NT2/D1 (cell line): Measurements from ENCODE around the gene IRF2BPL.

ENCODE experiments used
- DNase-seq: peaks from one replicate; pipeline ENCODE4 v3.0.0-alpha.2; 2011; ENCODE audit warnings: low read depth, low spot score
- H3K27me3 ChIP-seq: 2 replicates; pipeline ENCODE4 v1.6.0; 2011; ENCODE audit warnings: mild to moderate bottlenecking; ENCODE audit not compliant: insufficient read length, insufficient read depth
- H3K36me3 ChIP-seq: 2 replicates; pipeline ENCODE4 v1.6.1; 2011; ENCODE audit warnings: mild to moderate bottlenecking, low read length, mixed read lengths; ENCODE audit not compliant: insufficient read depth, insufficient read length
- H3K4me1 ChIP-seq: 2 replicates; pipeline ENCODE4 v1.5.1; 2011; ENCODE audit not compliant: insufficient read depth, insufficient read length
- H3K4me3 ChIP-seq: 2 replicates; pipeline ENCODE4 v1.5.1; 2011; ENCODE audit warnings: low read depth; ENCODE audit not compliant: insufficient read length
- H3K9ac ChIP-seq: 2 replicates; pipeline ENCODE4 v1.6.0; 2011; ENCODE audit warnings: low read depth; ENCODE audit not compliant: insufficient read length
- H3K9me3 ChIP-seq: 2 replicates; pipeline ENCODE4 v1.5.1; 2011; ENCODE audit warnings: mild to moderate bottlenecking, low read length; ENCODE audit not compliant: insufficient read depth
- SUZ12 ChIP-seq: IDR thresholded peaks from 2 replicates; pipeline ENCODE4 v1.6.1; 2011; ENCODE audit not compliant: insufficient read length, insufficient read depth; ENCODE audit errors: extremely low read depth
- YY1 ChIP-seq: IDR thresholded peaks from 2 replicates; pipeline ENCODE4 v1.6.1; 2011; ENCODE audit not compliant: insufficient read length, insufficient read depth
- ZNF274 ChIP-seq: IDR thresholded peaks from 2 replicates; pipeline ENCODE4 v1.6.1; 2011; ENCODE audit warnings: mild to moderate bottlenecking, low read depth, low read length

IRF2BPL gene

DNA sequence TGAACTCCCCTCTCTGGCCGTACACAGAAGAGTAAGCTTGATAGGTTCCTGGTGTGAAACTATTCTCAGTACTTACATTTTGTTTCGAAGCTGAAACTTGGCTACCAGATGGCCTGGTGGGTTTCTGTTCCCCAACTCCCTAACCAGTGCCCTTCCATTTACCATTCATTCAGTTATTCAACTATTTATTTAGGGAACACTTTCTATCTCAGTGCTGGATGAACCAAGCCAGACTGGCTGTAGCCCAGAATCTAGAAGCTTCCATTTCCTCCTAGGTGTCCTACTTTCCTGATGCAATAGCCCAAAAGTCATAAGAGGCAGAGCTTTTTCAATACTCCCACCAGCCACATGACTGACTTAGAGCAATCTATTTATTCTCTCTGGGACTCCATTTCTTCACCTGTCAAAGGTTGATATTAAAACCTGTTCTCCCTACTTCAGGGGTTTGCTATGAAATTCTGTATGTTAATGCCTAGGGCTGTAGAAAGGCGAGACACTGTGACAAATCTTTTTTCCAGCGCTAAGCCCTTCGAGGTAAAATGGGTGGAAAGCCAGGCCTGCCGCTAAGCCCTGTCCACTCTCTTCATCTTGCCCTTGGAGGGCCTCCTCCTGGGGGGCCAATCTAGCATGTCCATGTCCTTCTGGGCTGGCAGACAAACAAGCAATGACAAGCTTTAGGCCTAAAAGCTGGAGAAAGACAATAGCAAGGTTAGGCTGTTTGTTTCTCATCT is 8.1 kb upstream of the IRF2BPL start:
- peaks cover 6% of the 10 kb centered on the region for H3K27me3 ChIP-seq
- TF ChIP-seq SUZ12, result no peak
- TF ChIP-seq YY1, result no peak
- no peak for TF ChIP-seq ZNF274
- no peaks in the 10 kb centered on the region for H3K36me3 ChIP-seq
- no peaks in the 10 kb centered on the region for H3K9me3 ChIP-seq
- H3K9ac ChIP-seq, result no peak overlapping the region
- DNase-seq, result no peak
- H3K4me3 ChIP-seq, result no peak overlapping the region
- H3K4me1 ChIP-seq, result peaks cover 2% of the 10 kb centered on the region

DNA sequence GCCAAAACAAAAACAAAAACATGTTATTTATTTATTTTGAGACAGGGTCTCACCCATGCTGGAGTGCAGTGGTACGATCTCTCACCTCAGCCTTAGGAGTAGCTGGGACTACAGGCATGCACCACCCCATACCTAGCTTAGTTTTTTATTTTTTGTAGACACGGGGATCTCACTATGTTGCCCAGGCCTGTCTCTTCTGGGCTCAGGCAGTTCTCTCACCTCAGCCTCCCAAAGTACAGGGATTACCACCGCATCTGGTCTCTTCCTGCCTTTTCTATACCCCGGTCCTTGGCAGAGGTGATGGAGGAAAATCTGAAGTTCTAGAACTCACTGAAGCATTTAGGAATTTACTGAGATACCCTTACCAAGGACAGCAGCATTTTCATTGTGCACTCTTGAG is 6.8 kb upstream of the IRF2BPL start:
- no peak for TF ChIP-seq ZNF274
- no peak for TF ChIP-seq YY1
- TF ChIP-seq SUZ12, result no peak
- no peaks in the 10 kb centered on the region for H3K9me3 ChIP-seq
- DNase-seq, result no peak
- no peak overlapping the region for H3K4me3 ChIP-seq
- no peaks in the 10 kb centered on the region for H3K36me3 ChIP-seq
- no peak overlapping the region for H3K9ac ChIP-seq
- H3K4me1 ChIP-seq, result peaks cover 2% of the 10 kb centered on the region
- H3K27me3 ChIP-seq, result peaks cover 6% of the 10 kb centered on the region

DNA sequence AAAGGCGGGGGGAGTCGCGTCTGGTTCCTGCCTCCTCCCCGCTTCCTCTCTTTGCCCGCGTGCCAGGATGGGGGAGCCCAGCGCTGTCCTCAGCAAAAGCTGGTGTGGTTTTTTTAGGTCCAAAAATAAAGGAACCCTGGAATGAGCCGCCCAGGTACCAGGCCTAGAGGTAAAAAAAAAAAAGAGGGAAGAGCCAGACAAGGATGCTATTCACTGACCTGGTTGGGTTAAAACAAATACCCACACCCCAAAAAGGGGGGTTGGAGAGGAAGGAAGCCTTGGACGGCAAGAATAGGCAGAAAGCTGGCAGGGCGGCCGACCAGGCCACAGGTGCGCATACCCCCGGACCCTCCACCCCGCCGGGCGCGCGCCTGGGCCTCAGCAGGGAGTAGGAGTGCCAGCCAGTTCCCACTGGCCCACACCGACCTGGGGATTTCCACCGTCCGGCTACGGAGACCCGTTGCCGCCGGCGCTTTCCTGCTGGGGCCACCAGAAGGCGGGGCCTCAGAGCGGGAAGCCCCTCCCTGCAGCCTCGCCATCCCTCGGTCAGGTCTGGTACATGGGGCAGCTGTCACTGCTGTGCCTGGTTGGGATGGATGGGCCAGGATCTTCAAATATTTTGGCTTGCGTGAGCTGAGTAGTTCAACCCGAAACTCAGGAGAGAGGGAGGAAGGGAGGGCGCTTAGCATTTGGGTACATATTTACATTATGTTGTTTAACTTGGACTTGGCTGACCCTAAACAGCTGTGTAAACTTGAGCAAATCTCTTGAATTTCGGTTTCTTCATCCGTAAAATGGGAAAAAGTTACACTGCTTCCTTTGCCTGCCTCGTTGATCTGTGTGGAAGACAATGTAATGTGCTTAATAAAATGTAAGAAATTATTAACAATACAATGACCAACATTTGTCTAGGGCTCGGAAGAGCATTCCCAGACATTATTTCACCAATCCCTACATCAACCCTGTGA is 5.4 kb upstream of the IRF2BPL start:
- Histone ChIP-seq H3K27me3 (peaks cover 6% of the 10 kb centered on the region), H3K9me3 (no peaks in the 10 kb centered on the region), H3K4me1 (peaks cover 2% of the 10 kb centered on the region), H3K36me3 (no peaks in the 10 kb centered on the region), H3K4me3 (peak overlapping the region; percentile 39), H3K9ac (peak overlapping the region; percentile 77)
- TF ChIP-seq YY1, result no peak
- TF ChIP-seq ZNF274, result no peak
- no peak for TF ChIP-seq SUZ12
- DNase-seq, result peak; percentile 51

DNA sequence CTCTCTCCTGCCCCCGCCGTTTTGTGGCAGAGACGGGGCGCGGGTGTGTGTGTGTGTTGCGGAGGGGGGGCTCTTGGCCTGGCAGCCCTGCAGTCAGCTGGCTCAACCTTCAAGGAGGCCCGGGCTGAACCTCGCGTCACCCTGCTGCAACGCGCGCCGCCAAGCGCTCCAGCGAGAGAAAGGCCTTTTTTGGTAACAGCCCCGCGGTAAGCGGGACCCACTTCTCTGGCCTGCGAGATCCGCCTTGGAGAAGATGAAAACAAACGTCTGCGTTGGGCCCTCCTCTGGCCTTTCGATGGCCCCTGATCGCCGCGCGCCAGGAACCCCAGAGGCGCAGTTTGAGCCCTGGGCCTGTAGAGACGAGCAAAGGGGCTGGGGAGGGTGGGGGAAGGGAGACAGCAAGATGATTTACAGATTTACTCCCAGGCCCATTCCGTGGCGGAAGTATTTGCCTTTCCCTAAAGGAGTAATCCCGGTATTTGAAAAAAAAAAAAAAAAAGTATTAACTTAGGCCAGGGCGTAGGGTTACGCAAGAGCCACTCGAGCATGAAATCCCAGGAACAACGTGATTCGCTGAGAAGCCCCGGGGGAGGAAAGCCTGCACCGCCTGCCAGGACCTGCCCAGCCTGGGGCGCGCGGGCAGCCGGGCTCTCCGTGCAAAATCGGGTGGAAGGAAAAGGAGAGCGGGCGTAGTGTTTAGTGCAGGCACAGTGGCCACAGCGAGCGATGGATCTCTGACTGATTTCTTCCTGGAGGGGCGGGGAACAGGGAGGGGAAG is 4.5 kb upstream of the IRF2BPL start:
- TF ChIP-seq YY1 (no peak), SUZ12 (no peak), ZNF274 (no peak)
- peak overlapping the region; percentile 42 for H3K4me3 ChIP-seq
- no peaks in the 10 kb centered on the region for H3K9me3 ChIP-seq
- H3K36me3 ChIP-seq, result no peaks in the 10 kb centered on the region
- H3K9ac ChIP-seq, result peak overlapping the region; percentile 77
- DNase-seq, result peak; percentile 61
- peaks cover 6% of the 10 kb centered on the region for H3K27me3 ChIP-seq
- H3K4me1 ChIP-seq, result peaks cover 2% of the 10 kb centered on the region

DNA sequence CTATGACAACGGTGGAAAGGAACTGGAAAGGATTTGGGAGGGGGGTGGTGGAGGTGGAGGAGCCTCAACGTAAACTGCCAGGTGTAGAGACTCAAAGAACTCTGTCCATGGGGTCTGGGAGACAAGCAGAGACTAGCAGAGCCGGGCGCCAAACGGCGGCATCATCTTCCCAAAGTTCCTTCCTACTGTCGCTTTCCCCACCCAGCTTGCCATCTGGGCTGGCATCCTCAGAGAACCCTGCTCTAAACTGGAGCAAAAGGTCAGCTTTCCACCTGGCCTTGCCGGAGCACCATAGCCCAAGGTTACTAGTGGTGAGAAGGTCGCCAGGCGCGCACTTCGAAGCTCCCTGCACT is 4.0 kb upstream of the IRF2BPL start:
- no peak for DNase-seq
- Histone ChIP-seq H3K4me1 (peaks cover 2% of the 10 kb centered on the region), H3K4me3 (peak overlapping the region; percentile 42)

DNA sequence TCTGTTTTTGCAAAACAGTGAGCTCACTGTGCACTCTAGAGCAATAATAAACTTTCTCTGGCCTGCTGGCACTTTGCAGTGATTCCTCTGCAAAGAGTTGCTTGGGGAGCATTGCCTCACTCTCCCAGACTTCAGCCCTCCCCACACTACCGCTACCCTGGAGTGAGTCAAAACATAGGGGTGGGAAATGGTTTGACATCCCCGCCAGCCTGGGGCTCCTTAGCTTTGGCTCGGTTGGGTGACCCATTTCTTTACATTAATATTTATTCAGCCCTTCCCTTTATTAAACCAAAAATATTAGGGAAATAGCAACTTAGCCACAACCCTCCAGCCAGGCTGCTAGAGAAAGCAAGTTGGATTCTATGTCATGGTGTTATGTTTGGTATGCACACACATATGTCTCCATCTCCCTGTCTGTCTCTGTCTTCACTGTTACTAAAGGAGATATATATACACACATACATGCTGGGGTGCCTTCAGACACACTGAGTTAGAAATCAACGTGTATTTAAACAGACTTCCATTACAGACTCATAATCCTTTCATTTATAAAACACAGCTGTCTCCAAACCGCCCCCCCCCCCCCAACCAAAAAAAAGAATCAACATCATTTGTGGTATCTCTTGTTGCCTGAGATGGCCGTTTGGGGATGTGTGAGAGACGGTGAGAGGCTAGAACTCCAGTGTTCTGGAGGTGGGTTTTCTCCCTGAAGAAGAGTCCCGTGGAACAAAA is 3.4 kb upstream of the IRF2BPL start:
- Histone ChIP-seq H3K36me3 (no peaks in the 10 kb centered on the region), H3K4me1 (no peaks in the 10 kb centered on the region), H3K9ac (peak overlapping the region; percentile 76), H3K27me3 (peaks cover 6% of the 10 kb centered on the region), H3K9me3 (no peaks in the 10 kb centered on the region), H3K4me3 (no peak overlapping the region)
- DNase-seq, result no peak
- no peak for TF ChIP-seq SUZ12
- no peak for TF ChIP-seq YY1
- TF ChIP-seq ZNF274, result no peak

More for the DNA sequence above, 4.0 kb upstream of the IRF2BPL start:
- Histone ChIP-seq H3K9me3 (no peaks in the 10 kb centered on the region), H3K9ac (peak overlapping the region; percentile 76), H3K27me3 (peaks cover 6% of the 10 kb centered on the region), H3K36me3 (no peaks in the 10 kb centered on the region)
- no peak for TF ChIP-seq YY1
- TF ChIP-seq ZNF274, result no peak
- no peak for TF ChIP-seq SUZ12
